HepG2 (cell line): ENCODE data around the gene ZSCAN23. TPM values are rescaled to one million over a fixed set of nuclear protein-coding genes. Genes with fewer than 3 reads are reported as not detected.

ENCODE experiments used
- CHD4 ChIP-seq: fragments of 200-600 bp; sonication (generic); IDR thresholded peaks from 2 replicates; pipeline ENCODE4 v1.7.0; 2017; ENCODE audit warnings: mild to moderate bottlenecking, low read length, borderline replicate concordance
- NCOA2 ChIP-seq: sonication (generic); formaldehyde crosslinking; IDR thresholded peaks from 2 replicates; pipeline ENCODE4 v1.8.0; 2022; ENCODE audit warnings: inconsistent platforms
- REPIN1 ChIP-seq: sonication (generic); formaldehyde crosslinking; IDR thresholded peaks from 2 replicates; pipeline ENCODE4 v1.8.0; 2022; ENCODE audit warnings: missing genetic modification reagents, low read depth, mild to moderate bottlenecking, borderline replicate concordance
- RFXANK ChIP-seq: IDR thresholded peaks from 2 replicates; pipeline ENCODE4 v1.6.1; 2016
- SCMH1 ChIP-seq: sonication (generic); formaldehyde crosslinking; IDR thresholded peaks from 2 replicates; pipeline ENCODE4 v1.9.0; 2021; ENCODE audit warnings: missing genetic modification reagents, mild to moderate bottlenecking, borderline replicate concordance
- SP5 ChIP-seq: IDR thresholded peaks from 2 replicates; pipeline ENCODE4 v1.6.1; 2016; ENCODE audit warnings: low read depth, borderline replicate concordance
- STAG1 ChIP-seq: sonication (generic); formaldehyde crosslinking; IDR thresholded peaks from 2 replicates; pipeline ENCODE4 v1.4.0; 2020; ENCODE audit warnings: missing genetic modification reagents
- ZNF10 ChIP-seq: sonication (generic); formaldehyde crosslinking; IDR thresholded peaks from 2 replicates; pipeline ENCODE4 v1.4.0; 2020; ENCODE audit warnings: mild to moderate bottlenecking, low read depth, missing genetic modification reagents, borderline replicate concordance
- ZNF263 ChIP-seq: sonication (generic); formaldehyde crosslinking; IDR thresholded peaks from 2 replicates; pipeline ENCODE4 v1.4.0; 2020; ENCODE audit warnings: missing genetic modification reagents
- ZNF672 ChIP-seq: sonication (generic); formaldehyde crosslinking; IDR thresholded peaks from 2 replicates; pipeline ENCODE4 v1.8.1; 2022; ENCODE audit warnings: missing genetic modification reagents
- ZNF83 ChIP-seq: sonication (generic); formaldehyde crosslinking; IDR thresholded peaks from 2 replicates; pipeline ENCODE4 v1.4.0; 2020; ENCODE audit warnings: missing genetic modification reagents, mild to moderate bottlenecking, borderline replicate concordance
- ZNF839 ChIP-seq: sonication (generic); formaldehyde crosslinking; IDR thresholded peaks from 2 replicates; pipeline ENCODE4 v1.4.0; 2020; ENCODE audit warnings: missing genetic modification reagents, mild to moderate bottlenecking, borderline replicate concordance
- polyA plus RNA-seq, 8 experiments: library from polyadenylated mRNA; depleted of rRNA in 3 of 8; stranded (reverse) in 7 of 8; unstranded in 1 of 8; fragments of >200 nt; fragmentation: Illumina TruSeq in 4 of 8; extraction: Trizol in 4 of 8; gene quantifications; 2 replicates each; pipeline versions ENCODE4 v1.2.1 to v1.2.3, GENCODE V29; 2011 to 2016; ENCODE audit warnings: low read depth in 4 of 8, missing spikeins in 1 of 8, mixed read lengths in 1 of 8; ENCODE audit not compliant: insufficient read depth in 1 of 8
- total RNA-seq, 5 experiments: library from RNA; depleted of rRNA; stranded (reverse); fragments of >200 nt; fragmentation: Illumina TruSeq; extraction: Trizol; gene quantifications; 2 replicates each; pipeline ENCODE4 v1.2.3, GENCODE V29; 2016; ENCODE audit warnings: low read depth in 1 of 5
- TF ChIP-seq, protein P1 (sequence below): sonication (generic); formaldehyde crosslinking; IDR thresholded peaks from 2 replicates; pipeline ENCODE4 v1.4.0; 2020; ENCODE audit warnings: mild to moderate bottlenecking, missing genetic modification reagents
- TF ChIP-seq, protein P2 (sequence below): sonication (generic); formaldehyde crosslinking; IDR thresholded peaks from 2 replicates; pipeline ENCODE4 v1.4.0; 2020; ENCODE audit warnings: missing genetic modification reagents
- TF ChIP-seq, protein P3 (sequence below): sonication (generic); formaldehyde crosslinking; IDR thresholded peaks from 2 replicates; pipeline ENCODE4 v1.8.1; 2023; ENCODE audit warnings: missing genetic modification reagents, mild to moderate bottlenecking, borderline replicate concordance
- TF ChIP-seq, protein P4 (sequence below): sonication (generic); formaldehyde crosslinking; IDR thresholded peaks from 2 replicates; pipeline ENCODE4; 2020; ENCODE audit warnings: missing genetic modification reagents, mild to moderate bottlenecking, borderline replicate concordance
- TF ChIP-seq, protein P5 (sequence below): sonication (generic); formaldehyde crosslinking; IDR thresholded peaks from 2 replicates; pipeline ENCODE4 v1.8.0; 2022; ENCODE audit warnings: missing genetic modification reagents, mild to moderate bottlenecking, moderate library complexity, borderline replicate concordance
- TF ChIP-seq, protein P6 (sequence below): IDR thresholded peaks from 2 replicates; pipeline ENCODE4 v1.6.1; 2016; ENCODE audit warnings: missing compliant biosample characterization, missing genetic modification reagents, borderline replicate concordance

ZSCAN23 gene
- total and polyA plus RNA-seq, 2 of the 13 experiments (the other 11 are each of a cell fraction or from before 2014, with no cell fraction given): 0.29 to 1.2 TPM

DNA sequence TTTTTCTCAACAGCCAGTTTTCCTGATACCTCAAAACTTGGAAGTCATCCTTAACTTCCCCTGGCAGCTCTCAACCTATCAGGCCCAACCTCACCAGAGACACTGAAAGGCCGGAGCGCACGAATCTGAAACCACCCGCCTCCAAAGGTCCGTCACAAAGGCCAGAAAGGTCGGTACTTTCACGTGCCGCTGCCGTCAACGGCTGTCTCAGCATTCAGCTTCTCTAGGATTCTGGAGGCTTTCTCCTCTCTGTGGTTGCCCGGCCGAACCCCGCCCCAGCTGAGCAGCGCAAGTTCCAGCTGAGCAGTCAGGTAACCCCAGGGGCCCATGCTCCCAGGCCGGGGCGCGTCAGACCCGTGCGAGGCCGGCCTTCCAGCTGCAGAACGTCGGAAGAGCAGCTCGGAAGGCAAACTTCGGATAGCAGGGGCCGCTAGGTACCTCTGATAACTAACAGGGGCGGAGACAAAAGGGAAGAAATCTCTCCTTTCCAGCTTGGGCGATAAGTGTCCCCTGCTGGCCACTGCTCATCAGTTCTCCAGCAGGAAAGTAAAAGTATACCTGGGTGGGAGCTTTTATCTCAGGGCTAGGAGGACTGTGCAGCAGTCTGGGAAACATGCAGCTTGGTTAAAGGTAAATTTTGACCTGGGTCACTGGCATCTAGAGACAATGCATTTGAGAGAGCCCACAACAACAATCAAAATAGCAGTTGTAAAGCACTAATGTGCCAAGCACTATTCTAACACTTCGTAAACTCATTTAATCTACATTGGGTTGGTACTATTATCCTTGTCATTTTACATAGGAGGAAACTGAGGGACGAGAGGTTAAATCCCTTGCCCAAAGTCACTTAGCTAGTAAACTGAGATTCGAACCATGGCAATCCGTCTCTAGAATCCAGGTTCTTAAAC is 59.8 kb downstream of the ZSCAN23 start (continued):
- TF ChIP-seq, protein P1, sequence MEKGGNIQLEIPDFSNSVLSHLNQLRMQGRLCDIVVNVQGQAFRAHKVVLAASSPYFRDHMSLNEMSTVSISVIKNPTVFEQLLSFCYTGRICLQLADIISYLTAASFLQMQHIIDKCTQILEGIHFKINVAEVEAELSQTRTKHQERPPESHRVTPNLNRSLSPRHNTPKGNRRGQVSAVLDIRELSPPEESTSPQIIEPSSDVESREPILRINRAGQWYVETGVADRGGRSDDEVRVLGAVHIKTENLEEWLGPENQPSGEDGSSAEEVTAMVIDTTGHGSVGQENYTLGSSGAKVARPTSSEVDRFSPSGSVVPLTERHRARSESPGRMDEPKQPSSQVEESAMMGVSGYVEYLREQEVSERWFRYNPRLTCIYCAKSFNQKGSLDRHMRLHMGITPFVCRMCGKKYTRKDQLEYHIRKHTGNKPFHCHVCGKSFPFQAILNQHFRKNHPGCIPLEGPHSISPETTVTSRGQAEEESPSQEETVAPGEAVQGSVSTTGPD (CRISPR knock-in tag): no peak
- TF ChIP-seq NCOA2 (peak; percentile 63), STAG1 (CRISPR knock-in tag) (peak; percentile 71), ZNF10 (CRISPR knock-in tag) (no peak), ZNF263 (CRISPR knock-in tag) (0 out of 2 replicates have a peak, but pooled peaks have one; percentile 22), SCMH1 (CRISPR knock-in tag) (no peak), ZNF83 (CRISPR knock-in tag) (peak; percentile 77; the same call in 1 of the 2 replicates), RFXANK (CRISPR knock-in tag) (peak; percentile 58; the same call in 1 of the 2 replicates), SP5 (CRISPR knock-in tag) (peak; percentile 11; the same call in 1 of the 2 replicates), ZNF839 (peak; percentile 91; the same call in 1 of the 2 replicates), REPIN1 (CRISPR knock-in tag) (peak; percentile 89; the same call in 1 of the 2 replicates), CHD4 (no peak), ZNF672 (no peak)
- TF ChIP-seq, protein P2, sequence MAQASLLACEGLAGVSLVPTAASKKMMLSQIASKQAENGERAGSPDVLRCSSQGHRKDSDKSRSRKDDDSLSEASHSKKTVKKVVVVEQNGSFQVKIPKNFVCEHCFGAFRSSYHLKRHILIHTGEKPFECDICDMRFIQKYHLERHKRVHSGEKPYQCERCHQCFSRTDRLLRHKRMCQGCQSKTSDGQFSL (CRISPR knock-in tag): no peak
- TF ChIP-seq, protein P3, sequence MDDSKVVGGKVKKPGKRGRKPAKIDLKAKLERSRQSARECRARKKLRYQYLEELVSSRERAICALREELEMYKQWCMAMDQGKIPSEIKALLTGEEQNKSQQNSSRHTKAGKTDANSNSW (CRISPR knock-in tag): 0 out of 2 replicates have a peak, but pooled peaks have one; percentile 57
- TF ChIP-seq, protein P4, sequence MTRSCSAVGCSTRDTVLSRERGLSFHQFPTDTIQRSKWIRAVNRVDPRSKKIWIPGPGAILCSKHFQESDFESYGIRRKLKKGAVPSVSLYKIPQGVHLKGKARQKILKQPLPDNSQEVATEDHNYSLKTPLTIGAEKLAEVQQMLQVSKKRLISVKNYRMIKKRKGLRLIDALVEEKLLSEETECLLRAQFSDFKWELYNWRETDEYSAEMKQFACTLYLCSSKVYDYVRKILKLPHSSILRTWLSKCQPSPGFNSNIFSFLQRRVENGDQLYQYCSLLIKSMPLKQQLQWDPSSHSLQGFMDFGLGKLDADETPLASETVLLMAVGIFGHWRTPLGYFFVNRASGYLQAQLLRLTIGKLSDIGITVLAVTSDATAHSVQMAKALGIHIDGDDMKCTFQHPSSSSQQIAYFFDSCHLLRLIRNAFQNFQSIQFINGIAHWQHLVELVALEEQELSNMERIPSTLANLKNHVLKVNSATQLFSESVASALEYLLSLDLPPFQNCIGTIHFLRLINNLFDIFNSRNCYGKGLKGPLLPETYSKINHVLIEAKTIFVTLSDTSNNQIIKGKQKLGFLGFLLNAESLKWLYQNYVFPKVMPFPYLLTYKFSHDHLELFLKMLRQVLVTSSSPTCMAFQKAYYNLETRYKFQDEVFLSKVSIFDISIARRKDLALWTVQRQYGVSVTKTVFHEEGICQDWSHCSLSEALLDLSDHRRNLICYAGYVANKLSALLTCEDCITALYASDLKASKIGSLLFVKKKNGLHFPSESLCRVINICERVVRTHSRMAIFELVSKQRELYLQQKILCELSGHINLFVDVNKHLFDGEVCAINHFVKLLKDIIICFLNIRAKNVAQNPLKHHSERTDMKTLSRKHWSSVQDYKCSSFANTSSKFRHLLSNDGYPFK (CRISPR knock-in tag): peak; percentile 84; the same call in 1 of the 2 replicates
- TF ChIP-seq, protein P5, sequence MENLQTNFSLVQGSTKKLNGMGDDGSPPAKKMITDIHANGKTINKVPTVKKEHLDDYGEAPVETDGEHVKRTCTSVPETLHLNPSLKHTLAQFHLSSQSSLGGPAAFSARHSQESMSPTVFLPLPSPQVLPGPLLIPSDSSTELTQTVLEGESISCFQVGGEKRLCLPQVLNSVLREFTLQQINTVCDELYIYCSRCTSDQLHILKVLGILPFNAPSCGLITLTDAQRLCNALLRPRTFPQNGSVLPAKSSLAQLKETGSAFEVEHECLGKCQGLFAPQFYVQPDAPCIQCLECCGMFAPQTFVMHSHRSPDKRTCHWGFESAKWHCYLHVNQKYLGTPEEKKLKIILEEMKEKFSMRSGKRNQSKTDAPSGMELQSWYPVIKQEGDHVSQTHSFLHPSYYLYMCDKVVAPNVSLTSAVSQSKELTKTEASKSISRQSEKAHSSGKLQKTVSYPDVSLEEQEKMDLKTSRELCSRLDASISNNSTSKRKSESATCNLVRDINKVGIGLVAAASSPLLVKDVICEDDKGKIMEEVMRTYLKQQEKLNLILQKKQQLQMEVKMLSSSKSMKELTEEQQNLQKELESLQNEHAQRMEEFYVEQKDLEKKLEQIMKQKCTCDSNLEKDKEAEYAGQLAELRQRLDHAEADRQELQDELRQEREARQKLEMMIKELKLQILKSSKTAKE (CRISPR knock-in tag): peak; percentile 35; the same call in 1 of the 2 replicates
- TF ChIP-seq, protein P6, sequence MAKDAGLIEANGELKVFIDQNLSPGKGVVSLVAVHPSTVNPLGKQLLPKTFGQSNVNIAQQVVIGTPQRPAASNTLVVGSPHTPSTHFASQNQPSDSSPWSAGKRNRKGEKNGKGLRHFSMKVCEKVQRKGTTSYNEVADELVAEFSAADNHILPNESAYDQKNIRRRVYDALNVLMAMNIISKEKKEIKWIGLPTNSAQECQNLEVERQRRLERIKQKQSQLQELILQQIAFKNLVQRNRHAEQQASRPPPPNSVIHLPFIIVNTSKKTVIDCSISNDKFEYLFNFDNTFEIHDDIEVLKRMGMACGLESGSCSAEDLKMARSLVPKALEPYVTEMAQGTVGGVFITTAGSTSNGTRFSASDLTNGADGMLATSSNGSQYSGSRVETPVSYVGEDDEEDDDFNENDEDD (CRISPR knock-in tag): peak; percentile 96; the same call in 1 of the 2 replicates
